NCI-H2029 (cell line): ENCODE measurements around the gene SCG5.

ENCODE experiments used
- DNase-seq: peaks from one replicate; lab custom pipeline; 2025; lab: John Stamatoyannopoulos, UW

SCG5 gene

DNA sequence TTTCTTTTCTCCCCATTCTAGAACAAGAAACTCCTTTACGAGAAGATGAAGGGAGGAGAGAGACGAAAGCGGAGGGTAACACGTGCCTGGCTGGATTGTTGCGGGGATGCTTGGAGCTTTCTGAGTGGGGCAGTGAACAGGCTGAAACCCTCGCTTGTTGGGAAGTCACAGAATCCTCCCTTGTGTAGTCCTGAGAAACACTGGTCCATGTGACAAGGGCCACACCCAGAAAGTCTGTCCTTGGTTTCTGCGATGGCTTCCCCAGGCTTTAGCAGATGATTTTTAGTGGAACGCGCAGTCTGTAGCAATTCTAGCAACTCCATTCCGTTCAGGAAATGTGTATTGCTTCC lies 50.2 kb downstream of the SCG5 start:
- no peak for DNase-seq

GRCh38 chr15:32692286-32692685 lies 50.8 kb downstream of the SCG5 start:
- DNase-seq, result no peak

DNA sequence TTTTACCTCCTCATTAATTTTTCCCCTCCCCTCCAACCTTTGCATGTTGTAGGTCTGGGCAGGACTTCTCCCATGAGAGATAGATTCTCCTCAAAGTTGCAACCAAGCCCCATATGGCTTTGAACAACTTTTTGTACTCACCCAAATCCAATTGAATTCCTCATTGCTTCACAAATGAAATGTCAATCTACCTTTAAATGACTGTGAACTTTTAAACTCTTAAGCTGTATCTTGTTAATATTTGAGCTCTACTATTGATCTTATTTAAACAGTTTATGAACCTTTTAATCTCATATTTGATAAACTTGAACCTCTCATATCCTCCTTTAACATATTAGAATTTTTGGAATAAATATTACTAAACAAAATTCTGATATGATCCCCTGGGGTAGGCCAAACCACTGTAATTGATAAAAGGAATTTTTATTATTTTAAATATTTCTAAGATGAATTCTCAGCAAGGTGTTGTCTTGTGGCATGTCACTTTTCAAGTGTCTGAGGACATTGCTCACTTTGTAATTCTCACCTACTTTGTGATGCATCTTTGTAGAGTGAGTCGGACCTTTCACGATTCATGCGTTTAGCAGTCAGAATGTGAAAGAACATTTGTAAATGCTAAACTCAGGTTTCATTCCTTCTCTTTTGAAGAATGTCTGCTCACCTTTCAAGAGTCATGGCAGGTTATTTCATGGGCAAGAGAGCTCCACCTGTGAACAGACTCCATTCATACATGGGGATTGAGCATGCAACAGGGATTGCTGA lies 52.9 kb downstream of the SCG5 start:
- DNase-seq, result no peak

DNA sequence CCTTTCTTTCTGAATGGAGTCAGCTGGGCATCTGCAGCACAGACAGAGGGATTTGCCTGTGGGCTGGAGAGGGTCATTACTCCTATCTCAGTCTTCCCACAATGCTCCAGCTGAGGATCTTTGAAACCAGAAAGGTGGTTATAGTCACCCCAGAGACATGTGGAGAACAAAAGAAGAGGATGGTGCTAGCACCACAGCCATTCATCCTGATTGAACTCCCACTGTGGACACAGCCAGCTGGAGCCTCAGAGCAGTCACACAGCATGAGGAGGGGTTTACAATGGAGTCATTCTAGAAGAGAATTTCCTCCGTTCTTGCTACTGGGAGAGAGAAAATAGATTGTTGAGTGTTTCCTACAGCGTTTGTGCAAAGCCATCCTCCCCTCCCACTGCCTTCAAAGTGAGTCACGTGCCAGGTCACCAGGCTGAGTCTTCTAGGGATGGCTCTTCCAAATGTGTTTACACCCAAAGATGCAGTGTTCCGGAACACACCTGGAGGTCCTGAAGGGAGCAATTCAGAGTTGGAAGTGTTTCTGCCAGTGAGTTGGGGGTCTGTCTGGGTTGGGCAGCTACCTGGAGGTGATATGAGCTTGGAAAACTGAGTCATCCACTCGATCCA lies 57.4 kb downstream of the SCG5 start:
- DNase-seq, result no peak

GRCh38 chr15:32700501-32701150 lies 59.1 kb downstream of the SCG5 start:
- no peak for DNase-seq

- DNase-seq, result no peak
These were observed 60.4 kb downstream of the SCG5 start for GRCh38 chr15:32701863-32702262.

- DNase-seq, result no peak
These were observed 63.0 kb downstream of the SCG5 start for GRCh38 chr15:32704395-32704981.

- DNase-seq, result no peak
These were observed 63.9 kb downstream of the SCG5 start for GRCh38 chr15:32705446-32705845.

DNA sequence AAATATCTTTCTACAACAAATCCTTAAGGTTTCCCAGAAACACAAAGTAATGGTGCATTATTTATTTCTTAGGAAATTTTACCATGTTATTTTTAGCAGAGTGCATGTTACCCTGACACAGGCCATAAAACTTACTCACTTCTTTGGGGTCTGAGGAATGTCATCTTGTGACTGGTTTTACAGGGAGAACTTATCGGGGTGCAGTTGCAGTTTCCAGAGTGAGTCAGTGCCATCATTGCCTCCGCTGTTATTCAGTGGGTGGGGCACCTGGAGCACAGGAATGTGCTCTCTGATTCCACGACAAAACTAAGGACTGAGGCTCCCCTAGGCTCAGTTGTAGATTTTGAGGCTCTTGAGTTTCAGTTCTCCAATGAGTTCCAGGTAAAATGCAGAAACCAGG lies 65.2 kb downstream of the SCG5 start:
- no peak for DNase-seq

DNA sequence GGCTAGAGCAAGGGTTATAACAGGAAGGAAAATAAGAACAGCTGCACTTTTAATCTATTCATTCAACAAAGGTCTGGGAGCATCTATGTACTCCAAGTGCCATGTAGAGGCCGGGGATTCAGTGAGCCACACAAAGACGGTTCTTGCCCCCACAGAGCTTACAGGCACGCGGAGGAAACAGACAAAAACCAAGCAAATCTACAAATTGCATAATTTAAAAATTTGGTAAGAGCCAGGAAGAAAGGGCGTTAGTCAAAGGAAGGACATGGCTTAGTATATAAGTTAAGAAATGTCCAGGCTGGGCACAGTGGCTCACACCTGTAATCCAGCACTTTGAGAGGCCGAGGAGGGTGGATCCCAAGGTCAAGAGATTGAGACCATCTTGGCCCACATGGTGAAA lies 65.9 kb downstream of the SCG5 start:
- no peak for DNase-seq

DNA sequence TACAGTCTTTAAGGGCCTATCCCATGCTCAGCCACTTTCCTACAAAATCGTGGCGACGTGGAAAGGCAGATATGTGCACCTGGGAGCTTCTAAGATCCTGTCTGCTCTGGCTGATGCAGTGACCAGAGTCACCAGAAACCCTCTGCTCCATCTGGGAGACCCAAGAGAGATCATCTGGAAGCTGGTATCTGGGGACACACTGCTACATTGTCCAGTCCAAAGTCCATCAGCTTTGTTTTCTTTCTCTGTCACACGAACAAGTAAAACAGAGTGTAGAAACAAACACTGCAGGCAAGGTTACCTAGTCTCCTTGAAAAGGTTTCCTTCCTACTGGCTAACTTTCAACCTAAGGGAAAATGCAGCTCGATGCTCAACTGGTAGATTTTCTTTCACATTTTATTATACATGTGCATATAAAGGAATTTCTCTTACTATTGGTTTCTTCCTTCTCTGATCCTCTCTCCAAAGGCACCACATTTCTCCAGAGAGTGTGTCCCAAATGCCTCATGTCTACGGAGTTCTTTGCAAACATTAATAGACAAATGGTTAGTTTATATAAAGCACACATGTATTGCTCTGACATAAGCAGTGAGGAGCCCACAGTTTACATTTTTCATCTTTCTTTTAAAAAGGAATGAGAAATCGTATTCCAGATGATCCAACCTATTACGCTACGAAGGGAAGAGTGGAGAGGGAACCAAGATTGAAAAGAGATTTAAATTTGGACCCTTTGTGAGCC lies 68.0 kb downstream of the SCG5 start:
- DNase-seq, result no peak

GRCh38 chr15:32715276-32715675 lies 73.8 kb downstream of the SCG5 start:
- no peak for DNase-seq

GRCh38 chr15:32716216-32716914 lies 74.9 kb downstream of the SCG5 start:
- DNase-seq, result no peak

DNA sequence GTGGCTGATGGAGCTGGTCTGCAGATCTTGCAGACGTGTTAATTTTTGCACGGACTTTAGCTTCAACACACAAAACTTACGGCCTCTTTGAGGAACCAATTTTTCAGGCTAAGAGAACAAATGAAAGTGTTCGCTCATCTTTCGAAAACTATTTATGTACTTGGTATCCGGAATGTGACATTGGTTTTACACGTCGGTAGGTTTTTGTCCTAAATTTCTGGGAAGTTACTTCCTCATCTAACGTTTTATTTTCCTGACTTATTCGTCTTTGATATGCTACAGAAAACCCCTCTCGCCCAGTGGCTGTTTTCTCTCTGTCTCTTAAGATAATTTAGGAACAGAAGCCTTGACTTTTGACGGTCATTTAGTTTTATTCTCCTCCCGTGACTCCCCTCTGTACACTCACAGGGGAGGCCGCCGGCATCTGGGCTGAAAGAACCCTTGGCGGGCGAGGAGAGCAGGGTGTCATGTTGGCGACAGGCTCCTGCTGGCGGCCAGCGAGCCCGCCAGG lies 75.5 kb downstream of the SCG5 start:
- DNase-seq, result no peak

- no peak for DNase-seq
These were observed 76.1 kb downstream of the SCG5 start, which contains the start of gene GREM1 for GRCh38 chr15:32717426-32718226. TSS of gene GREM1 (plus strand) at chr15:32718004. CDS start at chr15:32730691, 12,687 bp downstream.

DNA sequence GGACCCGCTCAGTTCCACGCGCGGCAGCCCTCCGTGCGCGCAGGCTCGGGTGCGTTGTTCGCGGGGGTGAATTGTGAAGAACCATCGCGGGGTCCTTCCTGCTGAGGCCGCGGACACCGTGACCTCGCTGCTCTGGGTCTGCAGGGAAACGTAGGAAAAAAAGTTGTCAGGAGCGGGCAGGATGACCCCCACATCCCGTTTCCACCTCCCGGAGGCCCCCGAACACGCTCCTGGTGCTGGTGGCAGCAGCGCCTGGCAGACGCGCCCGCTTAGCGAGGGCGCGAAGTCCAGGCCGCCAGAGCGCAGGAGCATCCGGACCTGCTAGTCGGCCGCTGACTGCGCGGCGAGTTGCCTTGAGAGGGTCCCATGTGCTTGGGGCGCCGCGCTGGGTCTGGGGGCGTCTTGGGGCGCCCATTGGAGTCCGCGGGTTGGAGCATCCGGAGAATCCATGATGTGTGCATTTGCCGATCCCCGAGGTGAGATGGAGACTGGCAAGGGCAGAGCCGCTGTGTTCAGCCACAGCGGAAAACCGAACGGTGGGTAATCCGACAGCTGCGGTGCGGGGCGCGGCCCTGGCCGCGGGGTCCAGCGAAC lies 76.8 kb downstream of the SCG5 start:
- DNase-seq, result no peak

GRCh38 chr15:32718821-32719716 lies 77.6 kb downstream of the SCG5 start:
- peak; percentile 2 for DNase-seq

- no peak for DNase-seq
These were observed 80.1 kb downstream of the SCG5 start for GRCh38 chr15:32721596-32721995.

GRCh38 chr15:32722136-32722535 lies 80.6 kb downstream of the SCG5 start:
- no peak for DNase-seq
